Activated naive CD8-positive, alpha-beta T cell treated with anti-CD3 and anti-CD28 coated beads, Interleukin-2, amount 50 U/mL, for 16 hours (primary cell): ENCODE results near the gene GPR22.

Experiments used
- DNase-seq: peaks from one replicate; pipeline ENCODE4 v3.0.0-alpha.2; 2020; ENCODE audit warnings: low read depth, low spot score

GPR22 gene

DNA sequence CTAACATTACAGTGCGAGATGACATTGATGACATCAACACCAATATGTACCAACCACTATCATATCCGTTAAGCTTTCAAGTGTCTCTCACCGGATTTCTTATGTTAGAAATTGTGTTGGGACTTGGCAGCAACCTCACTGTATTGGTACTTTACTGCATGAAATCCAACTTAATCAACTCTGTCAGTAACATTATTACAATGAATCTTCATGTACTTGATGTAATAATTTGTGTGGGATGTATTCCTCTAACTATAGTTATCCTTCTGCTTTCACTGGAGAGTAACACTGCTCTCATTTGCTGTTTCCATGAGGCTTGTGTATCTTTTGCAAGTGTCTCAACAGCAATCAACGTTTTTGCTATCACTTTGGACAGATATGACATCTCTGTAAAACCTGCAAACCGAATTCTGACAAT lies 4.3 kb downstream of the GPR22 start:
- no peak for DNase-seq

DNA sequence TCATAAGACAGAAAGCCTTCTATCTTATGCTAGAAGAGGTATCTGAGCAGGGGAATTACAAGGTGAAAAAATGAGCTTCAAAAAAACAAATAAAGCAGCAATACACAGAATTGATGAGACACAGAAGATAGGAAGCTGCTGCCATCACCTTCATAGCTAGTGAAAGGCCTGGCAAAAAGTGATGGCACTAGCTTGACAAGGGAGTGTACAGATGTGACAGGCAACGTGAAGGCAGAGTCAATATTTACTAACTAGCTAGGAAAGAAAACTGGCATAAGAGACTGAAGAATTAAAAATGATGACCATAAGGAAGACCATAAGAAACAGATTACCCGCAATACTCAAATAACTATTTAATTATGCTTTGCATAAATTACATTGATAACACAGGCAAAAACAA lies 9.4 kb downstream of the GPR22 start:
- DNase-seq: no peak

DNA sequence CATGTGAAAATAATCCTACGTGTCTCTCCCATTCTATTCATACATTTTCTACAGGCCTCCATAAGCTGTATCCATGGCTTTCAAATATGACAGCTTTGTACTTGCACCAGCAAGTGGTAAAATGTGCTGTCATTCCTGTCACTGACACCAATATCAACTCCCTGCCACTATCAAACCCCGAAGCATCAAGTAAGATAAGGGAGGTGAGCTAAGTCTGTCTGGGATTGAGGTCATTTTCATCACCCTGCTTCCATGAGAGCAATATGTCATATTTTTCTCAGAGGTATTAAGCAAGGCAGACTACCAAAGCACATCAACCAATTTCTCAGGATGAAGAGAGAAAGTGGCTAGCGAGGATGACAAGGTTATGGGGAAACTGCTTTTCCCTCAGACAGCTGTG lies 11.1 kb downstream of the GPR22 start:
- DNase-seq: no peak

DNA sequence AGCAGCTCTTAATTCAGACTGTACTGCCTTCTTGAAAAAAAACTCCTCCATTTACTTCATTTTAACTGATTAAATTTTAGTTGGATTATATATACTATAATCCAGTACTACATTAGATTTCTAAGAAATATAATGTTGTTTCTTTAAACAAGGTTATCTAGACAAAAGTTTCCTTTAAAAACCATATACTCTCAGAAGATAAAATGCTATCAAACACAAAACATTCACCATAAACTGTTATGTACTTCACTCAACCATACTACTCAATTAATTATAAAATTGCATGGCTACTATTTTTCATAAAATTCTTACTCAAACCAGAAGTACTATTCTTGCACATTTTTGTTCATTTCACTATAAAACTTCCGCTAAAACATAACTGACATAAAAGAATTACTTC lies 12.7 kb downstream of the GPR22 start:
- DNase-seq: no peak

DNA sequence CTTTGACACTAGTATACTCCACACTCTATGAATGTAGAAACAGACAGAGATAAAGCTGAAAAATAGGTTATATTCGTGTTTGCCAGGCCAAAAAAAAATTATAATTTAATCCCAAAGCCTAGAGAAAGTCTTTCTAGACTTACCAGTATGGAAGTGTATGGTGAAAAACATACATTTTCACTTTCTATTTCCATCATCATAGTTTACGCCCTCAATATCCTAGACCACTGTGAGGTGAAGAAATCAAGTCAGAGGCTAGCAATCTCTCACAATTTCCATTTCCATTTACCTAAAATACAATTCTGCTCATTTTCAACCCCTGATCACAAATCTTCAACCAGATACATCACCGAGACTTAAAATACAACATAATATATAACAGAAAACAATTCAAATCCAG lies 16.2 kb downstream of the GPR22 start:
- DNase-seq: no peak

DNA sequence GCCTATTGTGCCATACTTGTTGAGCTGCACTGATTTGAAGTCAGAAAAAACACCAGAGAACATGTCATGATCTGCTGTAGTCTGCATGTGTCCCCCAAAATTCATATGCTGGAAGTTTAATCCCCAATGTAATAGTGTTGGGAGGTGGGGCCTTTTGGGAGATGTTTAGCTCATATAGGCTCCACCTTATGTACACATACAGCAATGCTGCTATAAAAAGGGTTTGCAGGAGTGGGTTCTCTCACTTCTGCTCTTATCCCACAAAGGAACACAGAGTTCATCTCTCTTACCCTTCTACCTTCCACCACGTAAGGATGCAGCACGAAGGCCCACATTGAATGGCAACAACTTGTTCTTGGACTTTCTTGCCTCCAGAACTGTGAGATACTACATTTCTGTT lies 23.0 kb downstream of the GPR22 start:
- DNase-seq: no peak

DNA sequence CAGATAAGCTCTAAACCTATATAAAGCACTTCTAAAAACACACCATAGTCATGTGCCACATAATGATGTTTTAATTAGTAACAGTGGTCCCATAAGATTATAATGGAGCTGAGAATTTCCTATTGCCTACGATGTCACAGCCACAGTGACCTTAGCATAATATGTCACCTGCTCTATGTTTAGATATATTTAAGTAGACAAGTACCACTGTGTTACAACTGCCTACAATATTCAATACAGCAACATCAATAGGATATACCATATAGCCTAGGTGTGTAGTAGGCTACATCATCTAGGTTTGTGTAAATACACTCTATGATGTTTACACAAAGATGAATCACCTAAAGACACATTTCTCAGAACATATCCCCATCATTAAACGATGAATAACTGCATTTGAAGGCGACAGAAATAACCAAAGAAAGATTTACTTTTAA lies 24.5 kb downstream of the GPR22 start:
- DNase-seq: no peak

DNA sequence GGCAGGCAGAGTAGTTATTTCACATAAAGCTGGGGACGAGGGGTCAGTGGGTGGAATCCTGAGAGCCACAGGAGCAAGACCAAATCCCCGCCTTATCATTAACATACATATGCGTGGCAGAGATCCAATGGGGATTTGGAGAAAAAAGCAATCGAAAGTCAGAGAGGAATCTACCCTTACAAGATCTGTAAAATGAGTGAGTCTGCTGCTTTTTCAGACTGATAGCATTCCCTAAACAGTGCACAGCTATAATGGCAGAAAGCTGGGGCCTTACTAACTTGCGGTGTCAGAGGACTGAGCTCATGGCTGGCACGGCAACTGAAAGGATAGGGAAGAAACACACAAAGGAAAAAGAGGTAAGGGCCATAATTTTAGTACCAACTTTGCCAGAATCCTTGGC lies 25.0 kb downstream of the GPR22 start:
- DNase-seq: no peak

DNA sequence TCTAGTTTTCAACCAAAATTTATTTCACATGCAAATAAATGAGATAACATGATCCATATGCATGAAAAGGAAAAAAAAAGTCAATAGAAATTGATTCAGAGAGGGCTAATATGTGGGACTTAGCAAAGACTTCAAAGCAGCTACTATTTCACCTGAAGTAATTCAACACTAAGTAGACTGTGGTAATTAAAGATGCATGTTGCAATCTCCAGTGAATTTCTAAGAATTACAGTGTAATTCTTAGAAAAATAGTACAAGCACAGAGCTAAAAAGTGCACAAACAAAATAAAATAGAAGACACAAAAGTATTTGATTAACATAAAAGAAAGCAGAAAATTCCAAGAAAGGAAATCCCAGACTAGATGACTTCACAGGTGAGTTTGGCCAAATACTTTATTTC lies 25.7 kb downstream of the GPR22 start:
- DNase-seq: no peak

DNA sequence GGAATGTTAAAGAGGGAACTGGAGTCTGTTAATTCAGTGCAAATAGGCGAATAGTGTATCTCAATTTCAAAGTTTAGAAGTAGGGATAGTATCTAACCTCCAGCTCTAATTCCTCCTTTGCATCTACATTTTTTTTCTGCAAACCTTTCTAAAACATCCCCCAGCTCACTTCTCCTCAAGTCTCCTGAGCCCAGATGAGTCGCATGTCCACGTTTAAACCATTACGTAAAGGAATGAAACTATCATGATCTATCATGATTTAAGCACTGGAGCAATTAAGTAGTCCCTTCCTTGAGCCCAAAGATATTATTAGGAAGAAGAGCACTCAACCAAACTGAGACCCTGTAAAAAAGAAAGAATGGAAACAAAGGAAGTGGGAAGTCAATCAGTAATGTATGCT lies 29.9 kb downstream of the GPR22 start:
- DNase-seq: no peak

DNA sequence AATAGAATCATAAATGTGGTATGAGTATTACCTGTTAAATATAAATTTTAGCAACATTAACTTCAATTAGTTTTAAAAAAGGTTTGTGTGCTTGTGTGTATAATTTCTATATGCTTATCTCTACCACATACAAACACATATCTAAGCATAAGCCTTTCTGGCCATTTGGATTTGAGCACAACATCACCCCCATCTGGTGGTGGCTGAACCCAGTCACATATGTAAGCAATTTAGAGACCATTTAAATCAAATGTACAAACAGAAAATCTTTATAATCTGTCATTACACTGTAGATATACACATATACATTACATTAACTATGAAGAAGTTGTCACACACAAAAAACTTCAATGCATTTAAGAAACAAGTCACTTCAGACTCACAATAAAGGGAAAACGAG lies 31.7 kb downstream of the GPR22 start:
- DNase-seq: no peak

DNA sequence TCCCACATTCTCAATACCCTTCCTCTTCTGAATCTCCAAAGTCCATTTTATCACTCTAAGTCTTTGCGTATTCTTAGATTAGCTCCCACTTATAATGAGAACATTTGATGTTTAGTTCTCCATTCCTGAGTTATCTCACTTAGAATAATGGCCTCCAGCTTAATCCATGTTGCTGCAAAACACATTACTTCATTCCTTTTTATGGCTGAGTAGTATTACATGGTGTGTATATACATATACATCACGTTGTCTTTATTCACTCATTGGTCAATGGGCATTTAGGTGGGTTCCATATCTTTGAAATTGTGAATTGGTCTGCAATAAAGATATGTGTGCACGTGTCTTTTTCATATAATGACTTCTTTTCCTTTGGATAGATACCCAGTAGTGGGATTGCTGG lies 32.3 kb downstream of the GPR22 start:
- DNase-seq: no peak

DNA sequence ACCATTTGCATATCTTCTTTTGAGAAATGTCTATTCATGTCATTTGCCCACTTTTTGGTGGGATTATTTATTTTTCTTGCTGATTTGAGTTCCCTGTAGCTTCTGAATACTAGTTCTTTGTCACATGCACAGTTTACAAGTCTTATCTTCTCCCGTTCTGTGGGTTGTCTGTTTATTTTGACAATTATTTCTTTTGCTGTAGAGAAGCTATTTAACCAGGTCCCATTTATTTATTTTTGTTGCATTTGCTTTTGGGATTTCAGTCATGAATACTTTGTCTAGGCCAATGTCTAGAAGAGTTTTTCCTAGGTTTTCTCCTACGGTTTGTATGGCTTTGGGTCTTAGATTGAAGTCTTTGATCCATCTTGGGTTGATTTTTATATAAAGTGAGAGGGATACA lies 32.9 kb downstream of the GPR22 start:
- no peak for DNase-seq

DNA sequence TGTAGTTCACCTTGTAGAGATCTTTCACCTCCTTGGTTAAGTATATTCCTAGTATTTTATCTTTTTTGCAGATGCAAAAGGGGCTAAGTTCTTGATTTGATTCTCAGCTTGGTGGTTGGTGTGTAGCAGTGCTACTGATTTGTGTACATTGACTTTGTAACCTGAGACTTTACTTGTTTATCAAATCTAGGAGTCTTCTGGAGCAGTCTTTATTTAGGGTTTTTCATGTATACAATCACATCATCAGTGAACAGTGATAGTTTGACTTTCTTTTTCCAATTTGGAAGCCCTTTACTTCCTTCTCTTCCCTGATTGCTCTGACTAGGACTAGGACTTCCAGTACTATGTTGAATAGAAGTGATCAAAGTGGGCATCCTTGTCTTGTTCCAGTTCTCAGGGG lies 33.8 kb downstream of the GPR22 start:
- DNase-seq: no peak

DNA sequence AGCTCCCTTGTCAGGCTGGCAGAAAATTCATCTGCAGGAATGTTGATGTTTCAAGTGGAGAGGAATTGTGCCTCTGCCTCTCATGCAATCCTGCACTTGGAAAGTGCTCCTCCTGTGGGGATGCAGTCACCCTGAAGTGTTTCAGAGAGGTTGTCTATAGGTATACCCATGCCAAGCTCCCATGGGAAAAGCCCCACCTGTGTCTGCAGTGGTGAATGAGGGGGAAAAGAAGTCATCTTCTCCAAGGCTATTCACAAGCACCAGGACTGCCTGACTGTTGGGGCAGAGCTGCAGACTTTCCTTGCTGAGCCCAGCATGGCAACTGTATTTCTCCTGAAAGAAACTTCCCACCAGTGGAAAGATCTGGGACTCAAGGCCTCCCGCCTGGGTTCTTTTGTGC lies 35.5 kb downstream of the GPR22 start:
- no peak for DNase-seq

DNA sequence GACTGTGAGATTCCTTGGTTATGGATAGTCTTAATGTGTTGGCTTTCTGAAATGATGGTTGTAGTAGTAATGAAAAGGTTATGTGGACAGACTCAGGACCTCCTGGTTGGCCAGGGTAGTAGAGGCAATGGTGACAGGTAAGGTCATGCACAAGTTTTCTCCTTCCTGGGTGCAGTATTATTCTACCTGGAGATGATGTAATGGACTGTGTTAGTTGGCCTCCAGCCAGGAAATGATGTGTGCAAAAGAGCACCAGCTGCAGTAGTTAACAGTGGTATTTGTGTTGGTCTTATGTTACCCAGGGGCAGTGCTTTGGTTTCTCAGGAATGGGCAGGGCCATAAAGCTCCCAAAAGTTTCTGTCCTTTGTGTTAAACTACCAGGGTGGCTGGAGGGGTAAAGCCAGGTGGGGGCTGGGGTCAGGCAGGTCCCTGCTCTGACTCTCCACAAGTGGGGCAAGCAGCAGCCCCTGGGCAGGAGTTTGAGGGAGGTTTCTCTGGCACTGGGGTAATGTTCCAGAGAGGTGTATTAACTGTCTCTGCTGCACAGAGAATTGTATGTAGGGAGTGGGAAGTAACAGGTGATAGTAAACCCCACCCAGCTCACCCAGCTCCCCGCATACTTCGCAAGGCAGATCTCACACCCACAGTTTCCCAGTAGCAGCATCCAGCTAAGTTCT lies 36.3 kb downstream of the GPR22 start:
- DNase-seq: no peak

DNA sequence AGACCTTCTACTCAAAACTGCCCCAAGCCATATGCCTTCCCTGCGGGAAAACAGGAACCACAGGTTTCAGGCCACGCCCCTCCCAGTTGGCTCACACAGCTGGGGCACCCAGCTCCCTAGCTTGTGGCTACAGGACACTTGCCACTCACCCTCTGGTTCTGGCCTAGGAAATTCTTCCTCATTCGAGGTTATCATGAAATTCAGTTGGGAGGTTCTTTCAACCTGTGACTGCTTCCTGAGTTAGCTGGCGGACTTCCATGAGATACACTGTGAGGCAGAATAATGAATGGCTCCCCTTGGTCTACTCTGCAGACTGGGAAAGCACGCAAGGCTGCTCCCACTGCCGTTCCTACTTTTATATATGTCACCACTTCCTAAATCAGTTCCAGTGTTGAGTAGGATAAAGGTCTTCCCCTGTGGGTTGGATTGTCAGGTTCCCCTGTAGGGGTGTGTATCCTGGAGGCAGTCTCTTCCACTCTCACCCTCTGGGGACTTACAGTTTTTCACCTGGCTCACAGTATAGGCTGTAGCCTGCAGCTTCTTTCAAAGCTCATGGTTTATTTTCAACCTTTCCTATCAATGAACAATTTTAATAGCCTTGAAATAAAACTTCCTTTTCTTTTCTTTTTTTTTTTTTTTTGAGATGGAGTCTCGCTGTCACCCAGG lies 37.0 kb downstream of the GPR22 start:
- DNase-seq: no peak
